ENCODE measurements around the gene PAX9.

DNA sequence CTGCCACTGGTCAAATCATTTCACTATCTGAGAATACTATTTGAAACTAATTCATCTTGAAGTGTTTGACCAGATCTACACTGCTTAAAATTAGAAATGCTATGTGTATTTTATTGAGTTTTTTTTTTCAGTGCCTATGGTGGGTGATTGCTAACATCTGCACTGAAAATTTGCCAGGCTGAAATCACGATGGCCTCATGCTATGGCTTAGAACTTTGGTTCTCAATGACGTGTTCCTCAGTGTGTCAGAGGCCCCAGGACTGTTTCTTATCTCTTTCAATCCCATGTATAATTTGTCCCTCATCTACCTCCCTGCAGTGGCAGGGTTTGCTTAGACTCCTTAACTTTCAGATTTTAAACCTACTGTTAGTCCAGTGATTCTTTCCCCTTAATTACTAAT is 43.0 kb upstream of the PAX9 start:
- no peak for TF ChIP-seq POLR2A (IDR thresholded peaks at IDR 0.05)
- TF ChIP-seq, protein P1, sequence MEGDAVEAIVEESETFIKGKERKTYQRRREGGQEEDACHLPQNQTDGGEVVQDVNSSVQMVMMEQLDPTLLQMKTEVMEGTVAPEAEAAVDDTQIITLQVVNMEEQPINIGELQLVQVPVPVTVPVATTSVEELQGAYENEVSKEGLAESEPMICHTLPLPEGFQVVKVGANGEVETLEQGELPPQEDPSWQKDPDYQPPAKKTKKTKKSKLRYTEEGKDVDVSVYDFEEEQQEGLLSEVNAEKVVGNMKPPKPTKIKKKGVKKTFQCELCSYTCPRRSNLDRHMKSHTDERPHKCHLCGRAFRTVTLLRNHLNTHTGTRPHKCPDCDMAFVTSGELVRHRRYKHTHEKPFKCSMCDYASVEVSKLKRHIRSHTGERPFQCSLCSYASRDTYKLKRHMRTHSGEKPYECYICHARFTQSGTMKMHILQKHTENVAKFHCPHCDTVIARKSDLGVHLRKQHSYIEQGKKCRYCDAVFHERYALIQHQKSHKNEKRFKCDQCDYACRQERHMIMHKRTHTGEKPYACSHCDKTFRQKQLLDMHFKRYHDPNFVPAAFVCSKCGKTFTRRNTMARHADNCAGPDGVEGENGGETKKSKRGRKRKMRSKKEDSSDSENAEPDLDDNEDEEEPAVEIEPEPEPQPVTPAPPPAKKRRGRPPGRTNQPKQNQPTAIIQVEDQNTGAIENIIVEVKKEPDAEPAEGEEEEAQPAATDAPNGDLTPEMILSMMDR (IDR thresholded peaks at IDR 0.05) = no peak

All from heart left ventricle (tissue), 13 donors.